PC-9 (cell line): ENCODE measurements around the gene MYO1G.

ENCODE experiments used
- CTCF ChIP-seq: fragments of 200-600 bp; sonication (generic); conservative IDR thresholded peaks from 2 replicates; pipeline ENCODE4 v1.6.1; 2017; ENCODE audit warnings: mixed run types, antibody characterized with exemption, mild to moderate bottlenecking, moderate library complexity
- EZH2 ChIP-seq: fragments of 200-600 bp; sonication (generic); IDR thresholded peaks from 2 replicates; pipeline ENCODE4 v1.8.0; 2017; ENCODE audit warnings: antibody characterized with exemption, low read depth

DNA sequence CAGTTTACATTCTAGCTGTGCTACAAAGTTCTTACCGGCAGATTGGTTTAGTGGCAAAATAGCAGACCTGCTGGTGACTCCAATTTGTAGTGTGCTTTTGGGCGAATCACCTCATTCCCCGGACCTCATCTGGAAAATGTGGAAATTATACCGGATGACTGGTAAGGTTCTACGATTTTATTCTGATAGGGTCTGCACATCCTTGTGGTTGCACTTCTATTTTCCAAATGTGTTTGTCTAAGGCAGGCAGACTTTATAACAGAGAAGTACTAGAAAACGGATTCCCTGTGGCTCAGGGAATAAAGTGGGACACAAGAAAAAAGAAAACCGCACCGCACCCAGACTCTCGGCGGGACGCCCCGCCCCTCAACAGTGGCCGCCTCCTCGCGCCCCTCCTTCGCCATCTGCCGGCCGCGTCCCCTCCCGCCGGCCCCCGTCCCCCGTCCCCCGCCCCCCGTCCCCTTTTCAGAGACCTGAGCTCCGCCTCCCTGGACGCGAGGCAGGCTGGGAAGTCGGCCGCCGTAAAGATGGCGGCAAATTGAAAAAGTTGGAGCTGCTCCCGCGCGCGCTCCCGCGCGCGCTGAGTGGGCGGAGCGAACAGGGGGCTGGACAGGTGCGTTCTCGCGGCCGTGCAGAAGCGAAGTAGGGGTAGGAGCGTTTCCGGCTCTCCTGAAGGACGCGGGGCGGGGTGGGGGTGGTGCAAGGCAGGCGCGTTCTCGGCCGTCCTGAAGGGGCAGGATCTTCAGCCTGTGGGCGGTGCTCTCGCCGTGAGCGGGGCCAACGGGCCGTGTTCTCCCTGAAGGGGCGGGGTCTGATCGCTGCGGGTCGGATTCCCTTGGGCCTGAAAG is 20.7 kb upstream of the MYO1G start:
- TF ChIP-seq CTCF: no peak
- TF ChIP-seq EZH2: no peak
